GM12878 (cell line): ENCODE measurements around the gene POLR3A. TPM values are rescaled to one million over a fixed set of nuclear protein-coding genes. Genes with fewer than 3 reads are reported as not detected.

Experiments
- ATAC-seq: fragments of 200-7000 bp; cut with Tn5 transposase; 3 replicates; pipeline ENCODE4 v1.9.1; 2020; ENCODE audit warnings: mild to moderate bottlenecking, moderate library complexity
- BruUV-seq: library from RNA; stranded (reverse); fragments of 400-500 nt; replicated peaks from 2 replicates; lab custom pipeline; 2021; lab: Mats Ljungman, UMichigan
- CTCF ChIA-PET: fragments of 300-600 bp; sonication (Branson Sonifier 250); formaldehyde crosslinking; extraction: SDS; loops from one replicate; lab custom pipeline; 2021; ENCODE audit warnings: inconsistent platforms; lab: Yijun Ruan, JAX
- POLR2A ChIA-PET: fragments of 350-600 bp; formaldehyde crosslinking; extraction: SDS; loops from one replicate; lab custom pipeline; 2021; ENCODE audit warnings: inconsistent platforms; lab: Charles Lee
- RAD21 ChIA-PET: fragments of 300-600 bp; sonication (Branson Sonifier 250); formaldehyde crosslinking; loops from one replicate; lab custom pipeline; 2023; ENCODE audit warnings: antibody characterized with exemption; ENCODE audit not compliant: unreplicated experiment; lab: Charles Lee
- SMC1A ChIA-PET: fragments of 300-600 bp; sonication (Branson Sonifier 250); formaldehyde crosslinking; loops from one replicate; lab custom pipeline; 2023; ENCODE audit not compliant: unreplicated experiment, uncharacterized antibody; lab: Charles Lee
- DNase-seq: peaks from one replicate; pipeline ENCODE4 v3.0.0-alpha.2; 2011; ENCODE audit warnings: low read depth, low spot score
- FAIRE-seq: peaks from 3 replicates; lab custom pipeline; 2011; peaks lifted over from hg19 to GRCh38; lab: Jason Lieb, UNC
- H2AFZ ChIP-seq: 2 replicates; pipeline ENCODE4 v1.6.0; 2011; ENCODE audit warnings: low read depth, low read length, control low read depth; ENCODE audit not compliant: control insufficient read depth
- H3K27ac ChIP-seq: 2 replicates; pipeline ENCODE4 v1.5.1; 2011; ENCODE audit warnings: control low read depth; ENCODE audit not compliant: control insufficient read depth, insufficient read depth
- H3K27me3 ChIP-seq, 2 experiments: replicated peaks in 1 of 2; 2 replicates each; pipeline versions ENCODE4 v1.6.0 to v1.6.1; 2011; ENCODE audit warnings: low read length in 1 of 2; ENCODE audit not compliant: control insufficient read depth in 2 of 2, insufficient read depth in 2 of 2
- H3K36me3 ChIP-seq, 2 experiments: 2 replicates each; pipeline ENCODE4 v1.5.1; 2011; ENCODE audit warnings: low read length in 1 of 2; ENCODE audit not compliant: control insufficient read depth in 2 of 2, insufficient read depth in 2 of 2
- H3K4me1 ChIP-seq: 2 replicates; pipeline ENCODE4 v1.6.1; 2011; ENCODE audit warnings: mild to moderate bottlenecking, low read length, moderate library complexity, mixed read lengths; ENCODE audit not compliant: control insufficient read depth, insufficient read depth
- H3K4me2 ChIP-seq: 2 replicates; pipeline ENCODE4 v1.6.0; 2011; ENCODE audit warnings: control low read depth; ENCODE audit not compliant: control insufficient read depth, insufficient read depth
- H3K4me3 ChIP-seq: fragments of 200-600 bp; sonication (generic); 2 replicates; pipeline ENCODE4 v1.5.1; 2016
- H3K79me2 ChIP-seq: 2 replicates; pipeline ENCODE4 v1.6.0; 2011; ENCODE audit warnings: low read length; ENCODE audit not compliant: control insufficient read depth, insufficient read depth
- H3K9ac ChIP-seq: 2 replicates; pipeline ENCODE4 v1.8.0; 2011; ENCODE audit warnings: low read length, control low read depth, mixed read lengths; ENCODE audit not compliant: control insufficient read depth, insufficient read depth
- H3K9me3 ChIP-seq: replicated peaks from 3 replicates; pipeline ENCODE4 v1.5.1; 2011; ENCODE audit warnings: mild to moderate bottlenecking, low read length; ENCODE audit not compliant: control insufficient read depth, insufficient read depth
- H4K20me1 ChIP-seq: 2 replicates; pipeline ENCODE4 v1.6.0; 2011; ENCODE audit not compliant: control insufficient read depth, insufficient read depth
- BCLAF1 ChIP-seq: fragments of 450-650 bp; IDR thresholded peaks from 2 replicates; pipeline ENCODE4 v1.6.1; 2017; ENCODE audit warnings: antibody characterized with exemption, mild to moderate bottlenecking, moderate library complexity
- BRCA1 ChIP-seq: IDR thresholded peaks from 2 replicates; pipeline ENCODE4 v1.6.1; 2011; ENCODE audit warnings: low read depth, low read length, improper control_type of control experiment
- CBX3 ChIP-seq: fragments of 200-600 bp; sonication (generic); IDR thresholded peaks from 2 replicates; pipeline ENCODE4 v1.6.1; 2016; ENCODE audit warnings: low read depth, borderline replicate concordance
- GATAD2B ChIP-seq: fragments of 450-650 bp; conservative IDR thresholded peaks from 2 replicates; pipeline ENCODE4 v1.6.1; 2017; ENCODE audit warnings: low read depth, mild to moderate bottlenecking, moderate library complexity
- HCFC1 ChIP-seq: fragments of 150-350 bp; IDR thresholded peaks from 2 replicates; pipeline ENCODE4 v1.6.1; 2014; ENCODE audit warnings: low read length
- KLF5 ChIP-seq: fragments of 450-650 bp; IDR thresholded peaks from 2 replicates; pipeline ENCODE4 v1.6.1; 2014; ENCODE audit warnings: mild to moderate bottlenecking; ENCODE audit not compliant: partially characterized antibody
- MEF2B ChIP-seq: fragments of 450-650 bp; IDR thresholded peaks from 2 replicates; pipeline ENCODE4 v1.6.1; 2018; ENCODE audit warnings: mild to moderate bottlenecking, moderate library complexity; ENCODE audit not compliant: partially characterized antibody, poor library complexity, severe bottlenecking
- NFXL1 ChIP-seq: fragments of 450-650 bp; IDR thresholded peaks from 2 replicates; pipeline ENCODE4 v1.6.1; 2017; ENCODE audit warnings: antibody characterized with exemption, mild to moderate bottlenecking, borderline replicate concordance
- PAX5 ChIP-seq: IDR thresholded peaks from 2 replicates; pipeline ENCODE4 v1.6.1; 2011; ENCODE audit warnings: low read depth, low read length, borderline replicate concordance
- PKNOX1 ChIP-seq: fragments of 450-650 bp; IDR thresholded peaks from 2 replicates; pipeline ENCODE4 v1.6.1; 2016; ENCODE audit warnings: mild to moderate bottlenecking
- SREBF2 ChIP-seq: IDR thresholded peaks from 2 replicates; pipeline ENCODE4 v1.6.1; 2012; ENCODE audit warnings: mild to moderate bottlenecking, low read length
- TARDBP ChIP-seq: IDR thresholded peaks from 2 replicates; pipeline ENCODE4 v1.6.1; 2016; ENCODE audit warnings: borderline replicate concordance
- WRNIP1 ChIP-seq: IDR thresholded peaks from 2 replicates; pipeline ENCODE4 v1.6.1; 2011; ENCODE audit warnings: low read depth, low read length, improper control_type of control experiment, borderline replicate concordance
- WGBS: methylation state at CpG from one replicate; pipeline ENCODE4 v1.1.6; 2016; ENCODE audit warnings: low lambda C conversion rate; ENCODE audit not compliant: insufficient replicate concordance, insufficient coverage; ENCODE audit errors: missing lambda C conversion rate; 5-methylcytosine and 5-hydroxymethylcytosine counted together
- in situ Hi-C: fragments of 300-500 bp; cut with MboI; formaldehyde crosslinking; loops from 9 replicates; pipeline ENCODE4 v1.14.3; 2018; ENCODE audit warnings: mixed read lengths
- intact Hi-C: fragments of 100-400 bp; cut with micrococcal nuclease; formaldehyde crosslinking; loops from one replicate; pipeline ENCODE4 v1.14.2; 2022; ENCODE audit not compliant: unreplicated experiment
- polyA plus RNA-seq, 11 experiments: library from polyadenylated mRNA; depleted of rRNA in 4 of 11; unstranded in 6 of 11; stranded (reverse) in 5 of 11; fragments of >200 nt; fragmentation: Nextera tagmentation in 4 of 11; fragmentation: Illumina TruSeq in 1 of 11; extraction: Ambion mirVana in 4 of 11; extraction: Trizol in 1 of 11; gene quantifications; 1 replicate in 1 of 11; 2 replicates in 10 of 11; pipeline versions ENCODE4 v1.2.1 to v1.2.3, GENCODE V29; 2011 to 2016; ENCODE audit warnings: inconsistent platforms in 2 of 11, missing spikeins in 2 of 11, low read depth in 1 of 11
- total RNA-seq, 4 experiments: library from RNA; depleted of rRNA in 3 of 4; stranded (reverse); fragments of >200 nt in 3 of 4; fragmentation: Illumina TruSeq in 1 of 4; extraction: Trizol in 1 of 4; gene quantifications; 2 replicates each; pipeline versions ENCODE4 v1.2.1 to v1.2.3, GENCODE V29; 2013 to 2021
- TF ChIP-seq, protein P1 (sequence below): fragments of 150-350 bp; IDR thresholded peaks from 2 replicates; pipeline ENCODE4 v1.6.1; 2014; ENCODE audit warnings: mild to moderate bottlenecking, low read depth, low read length
- TF ChIP-seq, protein P2 (sequence below): IDR thresholded peaks from 2 replicates; pipeline ENCODE4 v1.6.1; 2011; ENCODE audit warnings: borderline replicate concordance, low read depth, mild to moderate bottlenecking, moderate library complexity, low read length; ENCODE audit not compliant: insufficient read depth, poor library complexity, severe bottlenecking

POLR3A gene
- total and polyA plus RNA-seq, 10 of the 15 experiments (the other 5 are each of a cell fraction or from before 2014, with no cell fraction given) = 5.4 to 20.4 (median 14.4) TPM

DNA sequence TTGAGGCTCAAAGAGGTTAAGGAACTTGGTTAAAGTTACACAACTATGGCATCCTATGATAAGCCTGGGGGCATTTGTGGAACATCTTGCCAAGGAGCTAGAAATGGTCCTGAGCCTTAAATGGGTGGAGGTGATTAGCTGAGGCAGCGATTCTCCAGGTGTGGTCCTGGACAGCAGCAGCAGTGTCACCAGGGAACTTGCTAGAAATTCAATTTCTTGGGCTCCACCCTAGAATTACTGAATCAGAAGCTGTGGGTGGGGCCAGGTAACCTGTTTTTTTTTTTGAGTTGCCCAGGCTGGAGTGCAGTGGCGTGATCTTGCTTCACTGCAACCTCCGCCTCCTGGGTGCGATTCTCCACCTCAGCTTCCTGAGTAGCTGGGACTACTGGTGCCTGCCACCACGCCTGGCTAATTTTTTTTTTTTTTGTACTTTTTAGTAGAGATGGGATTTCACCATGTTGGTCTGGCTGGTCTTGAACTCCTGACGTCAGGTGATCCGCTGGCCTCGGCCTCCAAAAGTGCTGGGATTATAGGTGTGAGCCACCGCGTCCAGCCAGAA is 17.5 kb upstream of the POLR3A start (continued):
- TF ChIP-seq, protein P1, sequence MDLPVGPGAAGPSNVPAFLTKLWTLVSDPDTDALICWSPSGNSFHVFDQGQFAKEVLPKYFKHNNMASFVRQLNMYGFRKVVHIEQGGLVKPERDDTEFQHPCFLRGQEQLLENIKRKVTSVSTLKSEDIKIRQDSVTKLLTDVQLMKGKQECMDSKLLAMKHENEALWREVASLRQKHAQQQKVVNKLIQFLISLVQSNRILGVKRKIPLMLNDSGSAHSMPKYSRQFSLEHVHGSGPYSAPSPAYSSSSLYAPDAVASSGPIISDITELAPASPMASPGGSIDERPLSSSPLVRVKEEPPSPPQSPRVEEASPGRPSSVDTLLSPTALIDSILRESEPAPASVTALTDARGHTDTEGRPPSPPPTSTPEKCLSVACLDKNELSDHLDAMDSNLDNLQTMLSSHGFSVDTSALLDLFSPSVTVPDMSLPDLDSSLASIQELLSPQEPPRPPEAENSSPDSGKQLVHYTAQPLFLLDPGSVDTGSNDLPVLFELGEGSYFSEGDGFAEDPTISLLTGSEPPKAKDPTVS = no peak
- no peak for TF ChIP-seq SREBF2
- no peak for TF ChIP-seq MEF2B
- no peak for TF ChIP-seq TARDBP

DNA sequence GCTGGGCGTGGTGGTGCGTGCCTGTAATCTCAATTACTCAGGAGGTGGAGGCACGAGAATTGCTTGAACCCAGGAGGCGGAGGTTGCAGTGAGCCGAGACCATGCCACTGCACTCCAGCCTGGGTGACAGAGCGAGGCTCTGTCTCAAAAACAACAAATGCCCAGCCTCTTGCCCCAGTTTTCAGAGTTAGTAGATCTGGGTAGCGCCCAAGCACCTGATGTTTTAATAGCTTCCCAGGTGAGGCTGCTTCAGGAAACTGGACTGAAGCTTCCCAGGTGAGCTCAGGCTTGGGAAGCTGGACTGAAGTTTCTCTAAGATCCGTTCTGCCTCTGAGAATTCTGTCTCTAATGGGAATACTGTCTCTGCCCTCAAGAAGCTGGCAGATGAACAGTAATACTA is 16.5 kb upstream of the POLR3A start:
- intact Hi-C loops (loop anchor here (2.0 to 5.0 kb wide), 3 partner anchors 256 to 611 kb away; no protein-coding TSS in a partner anchor), in situ Hi-C loops (loop anchor here (5.0 kb wide), 1 partner anchor 1146 kb away; no protein-coding TSS in a partner anchor)
- Histone ChIP-seq H3K36me3 (peaks cover 13 to 16% of the 10 kb centered on the region in 2 experiments), H3K4me1 (peaks cover 17% of the 10 kb centered on the region), H4K20me1 (peaks cover 12% of the 10 kb centered on the region), H3K9ac (no peak overlapping the region), H3K4me2 (no peak overlapping the region), H3K4me3 (no peak overlapping the region), H3K9me3 (no peaks in the 10 kb centered on the region), H3K79me2 (no peaks in the 10 kb centered on the region; the same call in 1 of the 2 replicates), H2AFZ (no peak overlapping the region), H3K27ac (no peak overlapping the region), H3K27me3 (no peaks in the 10 kb centered on the region)
- RAD21 ChIA-PET = interaction anchor here (0.6 to 3.6 kb wide), 8 partner anchors 9 to 1150 kb away, joined by 3 to 34 read pairs (median 4); partner anchors contain the start of gene POLR3A
- WGBS = 40% methylated on average over 8 of the region's 8 CpGs
- FAIRE-seq (no peak), DNase-seq (no peak), ATAC-seq (no peak)
- BruUV-seq = no TSS peak
- CTCF ChIA-PET = interaction anchor here (0.6 to 4.4 kb wide), 15 partner anchors 9 to 1150 kb away, joined by 3 to 42 read pairs (median 4); no protein-coding TSS in a partner anchor
- SMC1A ChIA-PET = interaction anchor here (0.8 to 5.6 kb wide), 5 partner anchors 9 to 1149 kb away, joined by 3 to 21 read pairs (median 3); no protein-coding TSS in a partner anchor
- POLR2A ChIA-PET = interaction anchor here (0.6 to 1.3 kb wide), 2 partner anchors 10 to 203 kb away, joined by 4 to 7 read pairs; no protein-coding TSS in a partner anchor
- TF ChIP-seq PAX5 (no peak), KLF5 (no peak), PKNOX1 (no peak), BRCA1 (no peak), CBX3 (no peak), HCFC1 (no peak), GATAD2B (no peak), BCLAF1 (no peak), NFXL1 (no peak), WRNIP1 (no peak)
- TF ChIP-seq, protein P2, sequence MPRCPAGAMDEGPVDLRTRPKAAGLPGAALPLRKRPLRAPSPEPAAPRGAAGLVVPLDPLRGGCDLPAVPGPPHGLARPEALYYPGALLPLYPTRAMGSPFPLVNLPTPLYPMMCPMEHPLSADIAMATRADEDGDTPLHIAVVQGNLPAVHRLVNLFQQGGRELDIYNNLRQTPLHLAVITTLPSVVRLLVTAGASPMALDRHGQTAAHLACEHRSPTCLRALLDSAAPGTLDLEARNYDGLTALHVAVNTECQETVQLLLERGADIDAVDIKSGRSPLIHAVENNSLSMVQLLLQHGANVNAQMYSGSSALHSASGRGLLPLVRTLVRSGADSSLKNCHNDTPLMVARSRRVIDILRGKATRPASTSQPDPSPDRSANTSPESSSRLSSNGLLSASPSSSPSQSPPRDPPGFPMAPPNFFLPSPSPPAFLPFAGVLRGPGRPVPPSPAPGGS = no peak
